H1 (cell line): ENCODE measurements around the gene DNASE1L1. TPM values are rescaled to one million over a fixed set of nuclear protein-coding genes. Genes with fewer than 3 reads are reported as not detected.

ENCODE experiments used
- CTCF ChIA-PET: fragments of 300-600 bp; sonication (Branson Sonifier 250); formaldehyde crosslinking; loops from one replicate; lab custom pipeline; 2021; ENCODE audit not compliant: partially characterized antibody; lab: Charles Lee
- POLR2A ChIA-PET: fragments of 300-600 bp; sonication (Branson Sonifier 250); formaldehyde crosslinking; loops from one replicate; lab custom pipeline; 2021; ENCODE audit warnings: inconsistent platforms; ENCODE audit not compliant: partially characterized antibody; lab: Charles Lee
- DNase-seq, 2 experiments: peaks; one replicate each; pipeline versions ENCODE4 v3.0.0 to v3.0.0-alpha.2; 2010 to 2022; ENCODE audit warnings: low spot score in 2 of 2, low read depth in 1 of 2, mixed read lengths in 1 of 2
- FAIRE-seq: peaks from 2 replicates; lab custom pipeline; 2011; peaks lifted over from hg19 to GRCh38; lab: Jason Lieb, UNC
- H2AFZ ChIP-seq: 2 replicates; pipeline ENCODE4 v1.8.1; 2012; ENCODE audit warnings: low read length, inconsistent platforms
- H2AK5ac ChIP-seq: 2 replicates; pipeline ENCODE4 v1.6.1; 2013; ENCODE audit warnings: low read depth, low read length
- H2BK120ac ChIP-seq: replicated peaks from 2 replicates; pipeline ENCODE3; 2013; ENCODE audit warnings: low read depth, low read length, inconsistent platforms
- H2BK12ac ChIP-seq: 2 replicates; pipeline ENCODE4 v1.6.1; 2013; ENCODE audit warnings: low read depth, low read length
- H2BK15ac ChIP-seq: 2 replicates; pipeline ENCODE4 v1.6.1; 2013; ENCODE audit warnings: low read length
- H2BK20ac ChIP-seq: 2 replicates; pipeline ENCODE4 v1.6.1; 2013; ENCODE audit warnings: low read length
- H2BK5ac ChIP-seq: 2 replicates; pipeline ENCODE4 v1.6.1; 2013; ENCODE audit warnings: low read depth, low read length
- H3K14ac ChIP-seq: 2 replicates; pipeline ENCODE4 v1.6.1; 2013; ENCODE audit warnings: inconsistent platforms; ENCODE audit not compliant: insufficient read length
- H3K18ac ChIP-seq: 2 replicates; pipeline ENCODE4 v1.6.1; 2013; ENCODE audit warnings: low read length; ENCODE audit errors: extremely low read depth
- H3K23ac ChIP-seq: 2 replicates; pipeline ENCODE4 v1.6.1; 2013; ENCODE audit warnings: inconsistent platforms; ENCODE audit not compliant: insufficient read length
- H3K23me2 ChIP-seq: 2 replicates; pipeline ENCODE4 v1.6.1; 2013; ENCODE audit warnings: low read depth, low read length
- H3K27ac ChIP-seq: 2 replicates; pipeline ENCODE4 v1.6.1; 2011; ENCODE audit warnings: low read depth, low read length, inconsistent platforms
- H3K27me3 ChIP-seq, 4 experiments: replicated peaks in 1 of 4; 1 replicate in 1 of 4; 2 replicates in 3 of 4; pipeline versions ENCODE4 v1.6.1 to v1.8.1; 2011 to 2013; ENCODE audit warnings: low read length in 3 of 4, mild to moderate bottlenecking in 3 of 4, inconsistent platforms in 2 of 4, mixed read lengths in 2 of 4, moderate library complexity in 1 of 4; ENCODE audit not compliant: control insufficient read depth in 3 of 4, insufficient read depth in 3 of 4; ENCODE audit errors: extremely low read depth in 1 of 4
- H3K36me3 ChIP-seq, 4 experiments: 2 replicates each; pipeline versions ENCODE4 v1.6.1 to v1.8.1; 2011 to 2013; ENCODE audit warnings: mild to moderate bottlenecking in 4 of 4, low read length in 3 of 4, moderate library complexity in 2 of 4, control low read depth in 1 of 4, inconsistent platforms in 1 of 4; ENCODE audit not compliant: insufficient read depth in 4 of 4, control insufficient read depth in 2 of 4
- H3K4ac ChIP-seq: replicated peaks from 2 replicates; pipeline ENCODE3; 2013; ENCODE audit warnings: low read length, low read depth, mixed read lengths, inconsistent platforms; ENCODE audit not compliant: insufficient read length
- H3K4me1 ChIP-seq, 4 experiments: replicated peaks in 1 of 4; 1 replicate in 1 of 4; 2 replicates in 3 of 4; pipeline versions ENCODE4 v1.6.1 to v1.8.1; 2011 to 2013; ENCODE audit warnings: low read length in 3 of 4, inconsistent platforms in 2 of 4, mixed read lengths in 1 of 4; ENCODE audit not compliant: insufficient read depth in 4 of 4, control insufficient read depth in 3 of 4
- H3K4me2 ChIP-seq, 2 experiments: 2 replicates each; pipeline versions ENCODE4 v1.6.1 to v1.8.1; 2011 to 2013; ENCODE audit warnings: low read depth in 2 of 2, low read length in 2 of 2, control low read depth in 1 of 2, inconsistent platforms in 1 of 2, mild to moderate bottlenecking in 1 of 2; ENCODE audit not compliant: insufficient read depth in 1 of 2
- H3K4me3 ChIP-seq, 4 experiments: fragments of 200-600, 300-600 bp in 1 of 4; sonication (generic), shearing (Covaris generic), sonication (Bioruptor Twin) in 1 of 4; 2 replicates each; pipeline versions ENCODE4 v1.5.1 to v1.8.1; 2011 to 2016; ENCODE audit warnings: low read length in 4 of 4, low read depth in 3 of 4, control low read depth in 2 of 4, inconsistent platforms in 2 of 4, mild to moderate bottlenecking in 2 of 4, mixed read lengths in 1 of 4, moderate library complexity in 1 of 4; ENCODE audit not compliant: insufficient read depth in 2 of 4; ENCODE audit errors: extremely low read depth in 1 of 4
- H3K56ac ChIP-seq: replicated peaks from 2 replicates; pipeline ENCODE3; 2013; ENCODE audit warnings: low read depth, mild to moderate bottlenecking, mixed read lengths, low read length, inconsistent platforms; ENCODE audit not compliant: insufficient read length
- H3K79me1 ChIP-seq: 2 replicates; pipeline ENCODE4 v1.6.1; 2013; ENCODE audit warnings: low read depth, low read length, control low read depth
- H3K79me2 ChIP-seq, 2 experiments: 2 replicates each; pipeline versions ENCODE4 v1.6.1 to v1.8.1; 2012 to 2013; ENCODE audit warnings: low read length in 2 of 2, mild to moderate bottlenecking in 2 of 2, inconsistent platforms in 1 of 2; ENCODE audit not compliant: insufficient read depth in 2 of 2, control insufficient read depth in 1 of 2
- H3K9ac ChIP-seq, 4 experiments: replicated peaks in 1 of 4; 1 replicate in 1 of 4; 2 replicates in 3 of 4; pipeline versions ENCODE4 v1.6.1 to v1.8.1; 2011 to 2013; ENCODE audit warnings: low read depth in 3 of 4, low read length in 3 of 4, control low read depth in 2 of 4, mild to moderate bottlenecking in 2 of 4, moderate library complexity in 2 of 4, inconsistent platforms in 1 of 4; ENCODE audit errors: extremely low read depth in 1 of 4
- H3K9me3 ChIP-seq, 2 experiments: 2 replicates each; pipeline versions ENCODE4 v1.6.1 to v1.8.1; 2012 to 2013; ENCODE audit warnings: mild to moderate bottlenecking in 2 of 2, moderate library complexity in 2 of 2, control low read depth in 1 of 2, inconsistent platforms in 1 of 2, low read depth in 1 of 2, low read length in 1 of 2, mixed read lengths in 1 of 2; ENCODE audit not compliant: insufficient read depth in 2 of 2
- H4K20me1 ChIP-seq, 2 experiments: replicated peaks in 1 of 2; 2 replicates each; pipeline versions ENCODE3 to v1.8.1; 2011 to 2013; ENCODE audit warnings: inconsistent platforms in 2 of 2, low read length in 2 of 2, mild to moderate bottlenecking in 1 of 2; ENCODE audit not compliant: insufficient read depth in 2 of 2, control insufficient read depth in 1 of 2
- H4K5ac ChIP-seq: 2 replicates; pipeline ENCODE4 v1.6.1; 2013; ENCODE audit warnings: low read length, low read depth, mixed read lengths, inconsistent platforms; ENCODE audit not compliant: insufficient read length
- H4K8ac ChIP-seq: 2 replicates; pipeline ENCODE4 v1.8.0; 2013; ENCODE audit warnings: mild to moderate bottlenecking, moderate library complexity, low read length, inconsistent platforms; ENCODE audit not compliant: insufficient read depth; ENCODE audit errors: extremely low read depth
- H4K91ac ChIP-seq: replicated peaks from 2 replicates; pipeline ENCODE3; 2013; ENCODE audit warnings: low read length, mixed read lengths, inconsistent platforms; ENCODE audit not compliant: insufficient read length
- GABPA ChIP-seq: IDR thresholded peaks from 2 replicates; pipeline ENCODE4 v1.6.1; 2011; ENCODE audit warnings: mild to moderate bottlenecking, low read length, moderate library complexity, borderline replicate concordance; ENCODE audit not compliant: insufficient read depth
- POLR2AphosphoS5 ChIP-seq: IDR thresholded peaks from 2 replicates; pipeline ENCODE4 v1.6.1; 2011; ENCODE audit warnings: low read depth, low read length
- WGBS, 2 experiments: shearing (Covaris generic) in 1 of 2; methylation state at CpG; one replicate each; pipeline versions ENCODE4 v1.1.6 to v1.1.7; 2013 to 2015; ENCODE audit warnings: low lambda C conversion rate in 2 of 2, mixed read lengths in 2 of 2, inconsistent platforms in 1 of 2, low coverage in 1 of 2, missing lambda C conversion rate in 1 of 2; ENCODE audit not compliant: insufficient replicate concordance in 2 of 2, insufficient coverage in 1 of 2, insufficient read length in 1 of 2; ENCODE audit errors: extremely low coverage in 1 of 2, missing lambda C conversion rate in 1 of 2; 5-methylcytosine and 5-hydroxymethylcytosine counted together
- polyA plus RNA-seq, 7 experiments: library from polyadenylated mRNA; depleted of rRNA in 3 of 7; stranded (reverse) in 5 of 7; unstranded in 2 of 7; fragments of >200 nt in 5 of 7; fragments of 200-250 nt in 2 of 7; gene quantifications; 1 replicate in 5 of 7; 2 replicates in 1 of 7; 4 replicates in 1 of 7; pipeline versions ENCODE4 v1.2.1 to v1.2.3, GENCODE V29; 2011 to 2013; ENCODE audit warnings: missing spikeins in 2 of 7, mixed read lengths in 2 of 7
- total RNA-seq: library from RNA; stranded (reverse); fragmentation: NEBNext Ultra II Directional; extraction: Animal tissue kit (Norgen Biotek cat#: 25700); gene quantifications from 2 replicates; pipeline ENCODE4 v1.2.1, GENCODE V29; 2021

The DNASE1L1 gene
- total and polyA plus RNA-seq, 2 of the 8 experiments (the other 6 are each of a cell fraction or from before 2014, with no cell fraction given) = 8.7 to 30.0 TPM

GRCh38 chrX:154433605-154434004 is 24.6 kb upstream of the DNASE1L1 start:
- peaks cover 3 to 20% of the 10 kb centered on the region in 2 experiments; a peak in 2 of 4 replicates for H3K79me2 ChIP-seq
- WGBS, 2 experiments = 85% methylated on average over 6 of the region's 7 CpGs; no CpG with 5 or more reads in 1 of the 2 experiments
- no peak overlapping the region for H3K4me2 ChIP-seq
- H2BK12ac ChIP-seq = no peak overlapping the region
- no peak overlapping the region for H3K4me3 ChIP-seq
- H2BK5ac ChIP-seq = no peak overlapping the region
- DNase-seq = no peak
- H2BK15ac ChIP-seq = no peak overlapping the region
- H3K14ac ChIP-seq = no peak overlapping the region
- no peak overlapping the region for H3K27ac ChIP-seq
- no peaks in the 10 kb centered on the region for H3K27me3 ChIP-seq
- H3K79me1 ChIP-seq = no peaks in the 10 kb centered on the region
- FAIRE-seq = no peak
- H3K9ac ChIP-seq = no peak overlapping the region
- no peak overlapping the region for H3K4ac ChIP-seq
- H4K5ac ChIP-seq = no peak overlapping the region
- H3K36me3 ChIP-seq = peaks cover 0 to 14% (median 7%) of the 10 kb centered on the region in 4 experiments; a peak in 5 of 8 replicates
- H3K56ac ChIP-seq = no peak overlapping the region
- no peak overlapping the region for H4K8ac ChIP-seq
- no peaks in the 10 kb centered on the region for H3K9me3 ChIP-seq
- ChIA-PET POLR2A (no interaction called here), CTCF (no interaction called here)
- peaks cover 0 to 8% of the 10 kb centered on the region in 2 experiments for H4K20me1 ChIP-seq
- H4K91ac ChIP-seq = no peak overlapping the region
- peaks cover 0 to 6% (median 4%) of the 10 kb centered on the region in 4 experiments; a peak in 6 of 7 replicates for H3K4me1 ChIP-seq
- TF ChIP-seq GABPA (no peak), POLR2AphosphoS5 (no peak)
- H2AK5ac ChIP-seq = no peak overlapping the region
- H2BK20ac ChIP-seq = no peak overlapping the region
- H2BK120ac ChIP-seq = no peak overlapping the region
- peaks cover 7% of the 10 kb centered on the region; the same call in 1 of the 2 replicates for H3K23me2 ChIP-seq
- no peak overlapping the region for H3K18ac ChIP-seq
- no peak overlapping the region for H3K23ac ChIP-seq
- H2AFZ ChIP-seq = no peak overlapping the region
